Measurements from ENCODE around the gene ZNF423.

DNA sequence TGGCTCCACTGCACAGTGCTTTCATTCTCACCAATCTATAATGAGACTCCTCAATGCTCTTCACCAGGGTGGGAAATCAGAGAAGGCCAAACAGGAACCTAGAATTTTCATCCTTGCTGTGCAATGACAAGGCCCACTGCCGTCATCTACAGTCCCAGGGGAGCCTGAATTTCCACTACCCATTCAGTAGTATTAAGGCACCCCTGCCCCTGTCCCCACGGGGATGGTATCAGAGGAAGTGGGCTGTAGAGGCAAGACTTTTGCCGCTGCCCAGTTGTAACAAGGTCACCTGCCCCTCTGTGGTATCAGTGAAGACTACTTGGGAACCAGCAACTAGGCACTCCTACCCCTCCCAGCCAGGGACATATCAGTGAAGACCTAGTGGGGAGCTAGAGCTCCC is 377.8 kb downstream of the ZNF423 start:
- TF ChIP-seq CTCF (IDR thresholded peaks at IDR 0.05) = no peak
- TF ChIP-seq POLR2A (IDR thresholded peaks at IDR 0.05) = no peak

All from Peyer's patch (tissue), 4 donors.